Measurements from ENCODE around the gene RNF17. TPM values are rescaled to one million over a fixed set of nuclear protein-coding genes. Genes with fewer than 3 reads are reported as not detected.
"Not testable (repeated sequence)": the region's sequence is repeated elsewhere in the genome, so short reads cannot be mapped to it uniquely, and the experiment has no call there.

Gene RNF17
- polyA plus RNA-seq, 4 donors = 0.12 TPM; not detected in 3

- H3K9me3 ChIP-seq (ENCODE audit: control insufficient read depth in 2 of 2, insufficient read depth in 1 of 2, low read depth in 1 of 2, low read length in 1 of 2) = no peaks in the 10 kb centered on the region
- no peak for FAIRE-seq
- no peak overlapping the region for H3K27ac ChIP-seq (ENCODE audit: low read depth in 1 of 3, low read length in 2 of 3)
- WGBS, 3 donors = 74 to 87% (median 81%) methylated on average over 5 of the region's 5 CpGs
- H3K36me3 ChIP-seq (ENCODE audit: control insufficient read depth in 3 of 3, insufficient read depth in 2 of 3, low read depth in 1 of 3, low read length in 3 of 3) = no peaks in the 10 kb centered on the region
- no peaks in the 10 kb centered on the region for H3K27me3 ChIP-seq (ENCODE audit: control insufficient read depth in 3 of 3, insufficient read depth in 3 of 3, low read length in 3 of 3)
- DNase-seq = no peak
- no peak overlapping the region for H3K4me3 ChIP-seq (ENCODE audit: low read depth in 1 of 3, low read length in 3 of 3)
- H3K4me1 ChIP-seq (ENCODE audit: control insufficient read depth in 3 of 3, insufficient read depth in 2 of 3, low read depth in 1 of 3, low read length in 2 of 3) = no peaks in the 10 kb centered on the region
Measured at GRCh38 chr13:24822640-24823039, 58.7 kb downstream of the RNF17 start.

- DNase-seq; H3K4me1 ChIP-seq (ENCODE audit: control insufficient read depth in 3 of 3, insufficient read depth in 2 of 3, low read depth in 1 of 3, low read length in 2 of 3); H3K36me3 ChIP-seq (ENCODE audit: control insufficient read depth in 3 of 3, insufficient read depth in 2 of 3, low read depth in 1 of 3, low read length in 3 of 3); H3K27me3 ChIP-seq (ENCODE audit: control insufficient read depth in 3 of 3, insufficient read depth in 3 of 3, low read length in 3 of 3); H3K9me3 ChIP-seq (ENCODE audit: control insufficient read depth in 2 of 2, insufficient read depth in 1 of 2, low read depth in 1 of 2, low read length in 1 of 2); H3K4me3 ChIP-seq (ENCODE audit: low read depth in 1 of 3, low read length in 3 of 3); H3K27ac ChIP-seq (ENCODE audit: low read depth in 1 of 3, low read length in 2 of 3); FAIRE-seq: not testable (repeated sequence)
- WGBS, 3 donors = 43 to 75% (median 48%) methylated on average over 5 of the region's 5 CpGs
Measured at GRCh38 chr13:24823122-24823710, 59.2 kb downstream of the RNF17 start.

GRCh38 chr13:24827799-24828198 is 63.8 kb downstream of the RNF17 start:
- Histone ChIP-seq H3K9me3 (ENCODE audit: control insufficient read depth in 2 of 2, insufficient read depth in 1 of 2, low read depth in 1 of 2, low read length in 1 of 2) (no peaks in the 10 kb centered on the region), H3K27ac (ENCODE audit: low read depth in 1 of 3, low read length in 2 of 3) (no peak overlapping the region), H3K36me3 (ENCODE audit: control insufficient read depth in 3 of 3, insufficient read depth in 2 of 3, low read depth in 1 of 3, low read length in 3 of 3) (no peaks in the 10 kb centered on the region), H3K4me1 (ENCODE audit: control insufficient read depth in 3 of 3, insufficient read depth in 2 of 3, low read depth in 1 of 3, low read length in 2 of 3) (no peaks in the 10 kb centered on the region), H3K4me3 (ENCODE audit: low read depth in 1 of 3, low read length in 3 of 3) (no peak overlapping the region), H3K27me3 (ENCODE audit: control insufficient read depth in 3 of 3, insufficient read depth in 3 of 3, low read length in 3 of 3) (no peaks in the 10 kb centered on the region)
- DNase-seq (no peak), FAIRE-seq (no peak)
- WGBS, 3 donors = 82 to 92% (median 91%) methylated on average over 1 of the region's 1 CpG

GRCh38 chr13:24834902-24835510 is 71.0 kb downstream of the RNF17 start:
- H3K27ac ChIP-seq (ENCODE audit: low read depth in 1 of 3, low read length in 2 of 3) = no peak overlapping the region
- no peaks in the 10 kb centered on the region for H3K36me3 ChIP-seq (ENCODE audit: control insufficient read depth in 3 of 3, insufficient read depth in 2 of 3, low read depth in 1 of 3, low read length in 3 of 3)
- FAIRE-seq (no peak), DNase-seq (no peak)
- H3K9me3 ChIP-seq (ENCODE audit: control insufficient read depth in 2 of 2, insufficient read depth in 1 of 2, low read depth in 1 of 2, low read length in 1 of 2) = no peaks in the 10 kb centered on the region
- no peaks in the 10 kb centered on the region for H3K4me1 ChIP-seq (ENCODE audit: control insufficient read depth in 3 of 3, insufficient read depth in 2 of 3, low read depth in 1 of 3, low read length in 2 of 3)
- 53 to 76% (median 74%) methylated on average over 9 of the region's 9 CpGs for WGBS, 3 donors
- no peaks in the 10 kb centered on the region for H3K27me3 ChIP-seq (ENCODE audit: control insufficient read depth in 3 of 3, insufficient read depth in 3 of 3, low read length in 3 of 3)
- H3K4me3 ChIP-seq (ENCODE audit: low read depth in 1 of 3, low read length in 3 of 3) = no peak overlapping the region

GRCh38 chr13:24837528-24837927 is 73.6 kb downstream of the RNF17 start:
- not testable (repeated sequence) for H3K27me3 ChIP-seq (ENCODE audit: control insufficient read depth in 3 of 3, insufficient read depth in 3 of 3, low read length in 3 of 3); H3K36me3 ChIP-seq (ENCODE audit: control insufficient read depth in 3 of 3, insufficient read depth in 2 of 3, low read depth in 1 of 3, low read length in 3 of 3); H3K27ac ChIP-seq (ENCODE audit: low read depth in 1 of 3, low read length in 2 of 3); H3K4me1 ChIP-seq (ENCODE audit: control insufficient read depth in 3 of 3, insufficient read depth in 2 of 3, low read depth in 1 of 3, low read length in 2 of 3); FAIRE-seq; H3K9me3 ChIP-seq (ENCODE audit: control insufficient read depth in 2 of 2, insufficient read depth in 1 of 2, low read depth in 1 of 2, low read length in 1 of 2); DNase-seq; H3K4me3 ChIP-seq (ENCODE audit: low read depth in 1 of 3, low read length in 3 of 3)
- 72 to 83% (median 76%) methylated on average over 2 of the region's 2 CpGs for WGBS, 3 donors

- no peaks in the 10 kb centered on the region for H3K9me3 ChIP-seq (ENCODE audit: control insufficient read depth in 2 of 2, insufficient read depth in 1 of 2, low read depth in 1 of 2, low read length in 1 of 2)
- H3K4me3 ChIP-seq (ENCODE audit: low read depth in 1 of 3, low read length in 3 of 3) = no peak overlapping the region
- H3K4me1 ChIP-seq (ENCODE audit: control insufficient read depth in 3 of 3, insufficient read depth in 2 of 3, low read depth in 1 of 3, low read length in 2 of 3) = no peaks in the 10 kb centered on the region
- WGBS, 3 donors = 69 to 83% (median 81%) methylated on average over 9 of the region's 9 CpGs
- no peak overlapping the region for H3K27ac ChIP-seq (ENCODE audit: low read depth in 1 of 3, low read length in 2 of 3)
- DNase-seq = no peak
- H3K27me3 ChIP-seq (ENCODE audit: control insufficient read depth in 3 of 3, insufficient read depth in 3 of 3, low read length in 3 of 3) = no peaks in the 10 kb centered on the region
- no peak for FAIRE-seq
- no peaks in the 10 kb centered on the region for H3K36me3 ChIP-seq (ENCODE audit: control insufficient read depth in 3 of 3, insufficient read depth in 2 of 3, low read depth in 1 of 3, low read length in 3 of 3)
Measured at GRCh38 chr13:24842549-24843274, 78.7 kb downstream of the RNF17 start.

GRCh38 chr13:24851546-24851945 is 87.6 kb downstream of the RNF17 start:
- Histone ChIP-seq H3K27ac (ENCODE audit: low read depth in 1 of 3, low read length in 2 of 3) (no peak overlapping the region), H3K36me3 (ENCODE audit: control insufficient read depth in 3 of 3, insufficient read depth in 2 of 3, low read depth in 1 of 3, low read length in 3 of 3) (no peaks in the 10 kb centered on the region), H3K27me3 (ENCODE audit: control insufficient read depth in 3 of 3, insufficient read depth in 3 of 3, low read length in 3 of 3) (no peaks in the 10 kb centered on the region), H3K9me3 (ENCODE audit: control insufficient read depth in 2 of 2, insufficient read depth in 1 of 2, low read depth in 1 of 2, low read length in 1 of 2) (no peaks in the 10 kb centered on the region), H3K4me1 (ENCODE audit: control insufficient read depth in 3 of 3, insufficient read depth in 2 of 3, low read depth in 1 of 3, low read length in 2 of 3) (no peaks in the 10 kb centered on the region), H3K4me3 (ENCODE audit: low read depth in 1 of 3, low read length in 3 of 3) (no peak overlapping the region)
- DNase-seq (no peak), FAIRE-seq (no peak)
- 59 to 81% (median 60%) methylated on average over 1 of the region's 1 CpG for WGBS, 3 donors

- no peak for FAIRE-seq
Measured at GRCh38 chr13:24854311-24854710, 90.3 kb downstream of the RNF17 start.

More at GRCh38 chr13:24854311-24854710, 90.3 kb downstream of the RNF17 start:
- H3K4me3 ChIP-seq (ENCODE audit: low read depth in 1 of 3, low read length in 3 of 3) = no peak overlapping the region
- H3K27ac ChIP-seq (ENCODE audit: low read depth in 1 of 3, low read length in 2 of 3) = no peak overlapping the region
- no peak for DNase-seq
- no peaks in the 10 kb centered on the region for H3K4me1 ChIP-seq (ENCODE audit: control insufficient read depth in 3 of 3, insufficient read depth in 2 of 3, low read depth in 1 of 3, low read length in 2 of 3)
- H3K27me3 ChIP-seq (ENCODE audit: control insufficient read depth in 3 of 3, insufficient read depth in 3 of 3, low read length in 3 of 3) = no peaks in the 10 kb centered on the region
- H3K36me3 ChIP-seq (ENCODE audit: control insufficient read depth in 3 of 3, insufficient read depth in 2 of 3, low read depth in 1 of 3, low read length in 3 of 3) = no peaks in the 10 kb centered on the region
- no peaks in the 10 kb centered on the region for H3K9me3 ChIP-seq (ENCODE audit: control insufficient read depth in 2 of 2, insufficient read depth in 1 of 2, low read depth in 1 of 2, low read length in 1 of 2)

Measured in small intestine (tissue), 7 donors.